Inflammatory macrophage (primary cell): ENCODE measurements around the gene LRP8.
A peak's percentile ranks its signal among the peaks of the same experiment; 100 is the strongest.
"Not testable (repeated sequence)": the region's sequence is repeated elsewhere in the genome, so short reads cannot be mapped to it uniquely, and the experiment has no call there.

ENCODE experiments used
- DNase-seq, 2 donors: peaks; one replicate each; pipeline ENCODE4 v3.0.0-alpha.2; 2020 to 2022

The LRP8 gene

GRCh38 chr1:53206083-53206685 lies 121.7 kb downstream of the LRP8 start:
- not testable (repeated sequence) for DNase-seq

DNA sequence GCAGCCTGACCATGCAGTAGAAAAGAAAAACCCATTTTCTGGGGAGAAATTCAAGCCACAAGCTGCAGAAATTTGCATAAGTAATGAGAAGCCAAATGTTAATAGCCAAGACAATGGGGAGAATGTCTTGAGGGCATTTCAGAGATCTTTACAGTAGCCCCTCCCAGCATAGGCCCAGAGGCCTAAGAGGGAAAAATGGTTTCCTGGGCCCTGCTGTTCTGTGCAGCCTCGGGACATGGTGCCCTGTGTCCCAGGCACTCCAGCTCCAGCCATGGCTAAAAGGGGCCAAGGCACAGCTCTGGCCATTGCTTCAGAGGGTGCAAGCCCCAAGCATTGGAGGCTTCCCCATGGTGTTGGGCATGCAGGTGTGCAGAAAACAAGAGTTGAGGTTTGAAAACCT lies 122.4 kb downstream of the LRP8 start:
- not testable (repeated sequence) for DNase-seq

- no peak for DNase-seq
Measured at GRCh38 chr1:53203466-53203865, 124.4 kb downstream of the LRP8 start.

DNA sequence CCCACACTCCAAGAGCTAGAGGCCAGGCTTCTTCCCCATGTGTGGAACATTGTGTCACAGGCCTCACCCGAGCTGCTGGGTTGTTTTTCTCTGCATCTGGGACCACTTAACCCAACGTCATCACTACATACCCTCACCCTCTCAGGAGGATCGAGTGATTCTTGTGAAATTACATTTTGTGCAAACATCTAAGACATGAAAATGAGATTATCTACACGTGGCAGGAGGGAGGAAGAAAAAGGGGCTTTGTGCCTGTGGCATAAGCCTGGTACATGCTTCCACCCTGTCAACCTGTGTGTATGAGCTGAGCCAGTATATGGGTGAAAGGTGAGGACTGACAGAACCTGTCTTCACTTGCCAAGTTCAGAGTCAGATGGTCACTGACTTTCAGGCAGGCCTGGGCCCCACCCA lies 129.6 kb downstream of the LRP8 start:
- no peak for DNase-seq

DNA sequence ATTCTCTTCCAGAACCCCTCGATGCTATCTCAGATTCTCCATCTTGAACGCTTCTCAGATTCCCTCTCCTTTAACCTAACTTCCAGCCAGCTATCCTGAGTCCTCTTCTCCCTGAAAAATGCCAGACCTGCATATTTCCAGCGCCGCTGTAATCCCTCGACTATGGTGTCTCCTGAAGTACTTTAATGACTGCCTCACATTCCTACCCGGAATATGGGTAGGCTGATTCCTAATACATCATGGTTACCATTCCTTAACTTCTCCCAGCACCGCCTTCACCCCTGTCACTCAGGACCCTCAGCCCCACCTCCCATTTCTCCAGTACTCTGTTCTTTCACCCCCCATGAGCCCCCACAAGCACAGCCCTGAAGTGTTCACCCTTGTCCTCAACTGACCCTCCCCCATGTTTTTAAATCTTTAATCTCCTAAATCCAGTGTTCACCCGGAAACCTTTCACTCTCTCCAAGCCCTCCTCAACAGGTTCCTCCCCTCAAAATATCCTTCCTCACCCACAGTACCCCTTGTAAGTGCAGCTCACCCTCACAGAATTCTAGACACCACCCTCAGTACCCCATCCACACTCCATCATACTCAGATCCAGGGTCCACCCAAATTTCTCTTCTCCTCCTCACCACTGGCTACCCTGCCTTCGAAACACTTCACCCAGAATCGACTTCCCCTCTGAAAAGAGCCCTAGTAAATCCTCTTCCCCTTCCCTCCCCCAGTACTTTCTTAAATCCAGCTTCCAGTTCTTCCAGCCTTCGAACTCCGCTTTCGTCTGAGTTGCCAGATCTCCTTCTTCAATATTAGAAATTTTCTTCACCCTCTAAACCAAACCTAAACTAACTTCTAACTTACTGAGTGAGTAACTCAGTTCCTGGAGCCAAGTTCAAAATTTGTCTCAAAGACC lies 130.3 kb downstream of the LRP8 start:
- peak; percentile 60 to 62 for DNase-seq

DNA sequence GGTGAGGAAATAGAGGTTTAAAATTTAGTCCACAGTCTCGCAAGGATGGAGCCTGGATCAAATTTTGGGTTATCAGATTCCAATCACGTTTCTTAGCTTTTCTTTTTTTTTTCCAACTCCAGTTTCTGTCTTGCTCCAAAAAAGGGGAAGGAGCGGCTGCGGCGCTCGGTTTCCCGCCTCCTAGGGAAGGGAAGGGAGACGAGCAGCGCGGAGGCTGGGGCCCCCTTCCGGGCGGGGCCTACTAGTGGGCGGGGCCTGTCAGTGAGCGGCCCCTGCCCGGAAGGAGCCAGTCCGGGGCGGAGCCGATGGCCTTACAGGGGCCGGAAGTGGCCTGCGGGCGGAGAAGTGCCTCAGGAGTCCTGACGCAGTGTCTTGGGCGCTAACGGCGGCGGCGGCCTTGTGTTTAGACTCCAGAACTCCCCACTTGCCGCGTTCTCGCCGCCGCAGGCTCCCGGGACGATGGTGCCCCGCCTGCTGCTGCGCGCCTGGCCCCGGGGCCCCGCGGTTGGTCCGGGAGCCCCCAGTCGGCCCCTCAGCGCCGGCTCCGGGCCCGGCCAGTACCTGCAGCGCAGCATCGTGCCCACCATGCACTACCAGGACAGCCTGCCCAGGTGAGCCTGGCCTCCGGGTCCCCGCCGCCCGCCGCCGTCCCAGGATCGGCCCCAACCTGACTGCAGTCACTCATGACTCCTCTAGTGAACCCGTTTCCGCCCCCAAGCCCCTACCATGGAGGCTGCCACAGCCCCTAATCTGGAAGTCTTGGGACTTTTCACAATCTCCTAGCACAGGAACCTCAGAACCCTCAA lies 131.2 kb downstream of the LRP8 start, which contains the start of gene CPT2:
TSS of gene CPT2 (plus strand) at position 340 of the 806 bp plus-strand sequence. CDS start at position 460, 120 bp downstream.
- peak; percentile 97 to 98 for DNase-seq

GRCh38 chr1:53196017-53196484 lies 131.8 kb downstream of the LRP8 start:
- DNase-seq, result no peak

- no peak for DNase-seq
Measured at GRCh38 chr1:53195246-53196016, 132.4 kb downstream of the LRP8 start.
